ENCODE results near the gene NPC1L1. TPM values are rescaled to one million over a fixed set of nuclear protein-coding genes. Genes with fewer than 3 reads are reported as not detected.

NPC1L1 gene
- total and polyA plus RNA-seq, 2 of the 13 experiments (the other 11 are each of a cell fraction or from before 2014, with no cell fraction given), result 4.8 to 14.5 TPM

DNA sequence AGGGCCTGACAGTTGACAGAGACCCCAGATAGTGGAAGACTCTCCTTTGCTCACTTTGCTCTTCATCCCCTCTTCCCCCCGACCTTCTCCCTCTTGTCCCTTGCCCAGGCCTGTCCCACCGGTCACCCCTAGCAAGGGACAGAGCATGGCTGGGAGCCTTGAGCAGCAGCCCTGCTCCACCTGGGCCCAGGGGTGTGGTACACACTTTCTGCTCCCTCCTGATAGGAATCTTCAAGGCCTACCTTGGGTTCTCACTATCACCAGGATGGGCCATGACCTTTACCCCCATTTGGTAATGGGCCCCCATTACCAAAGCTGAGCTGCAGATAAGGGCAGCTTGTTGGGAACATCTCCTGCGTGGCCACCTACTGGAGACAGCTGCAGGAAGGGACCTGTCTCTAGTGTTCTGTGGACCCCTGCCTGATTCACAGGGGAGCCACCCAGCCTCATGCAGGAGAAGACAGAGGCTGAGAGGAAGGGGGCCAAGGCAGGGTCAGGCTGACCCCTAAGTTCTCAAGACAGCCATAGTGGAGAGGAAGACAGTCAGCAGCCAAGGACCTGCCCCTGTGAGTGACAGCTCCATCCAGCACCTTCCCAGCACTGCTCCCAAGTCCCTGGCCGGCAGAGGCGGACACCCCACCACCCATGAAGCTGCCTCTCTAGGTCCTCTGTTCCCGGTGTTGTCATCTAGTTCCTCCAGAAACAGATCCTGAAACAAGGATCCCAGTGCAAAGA is 913 bp upstream of the NPC1L1 start (continued):
- TF ChIP-seq, protein P1, sequence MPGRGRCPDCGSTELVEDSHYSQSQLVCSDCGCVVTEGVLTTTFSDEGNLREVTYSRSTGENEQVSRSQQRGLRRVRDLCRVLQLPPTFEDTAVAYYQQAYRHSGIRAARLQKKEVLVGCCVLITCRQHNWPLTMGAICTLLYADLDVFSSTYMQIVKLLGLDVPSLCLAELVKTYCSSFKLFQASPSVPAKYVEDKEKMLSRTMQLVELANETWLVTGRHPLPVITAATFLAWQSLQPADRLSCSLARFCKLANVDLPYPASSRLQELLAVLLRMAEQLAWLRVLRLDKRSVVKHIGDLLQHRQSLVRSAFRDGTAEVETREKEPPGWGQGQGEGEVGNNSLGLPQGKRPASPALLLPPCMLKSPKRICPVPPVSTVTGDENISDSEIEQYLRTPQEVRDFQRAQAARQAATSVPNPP (CRISPR knock-in tag; IDR thresholded peaks at IDR 0.05), result no peak
- TF ChIP-seq SP4 (CRISPR knock-in tag; IDR thresholded peaks at IDR 0.05) (peak; percentile 49; the same call in 1 of the 2 replicates), RBM22 (optimal IDR thresholded peaks at IDR 0.05; ENCODE audit: low read length) (peak; percentile 58), ZC3H4 (CRISPR knock-in tag; IDR thresholded peaks at IDR 0.05; ENCODE audit: borderline replicate concordance) (peak; percentile 70; the same call in 1 of the 2 replicates), RARA (CRISPR knock-in tag; IDR thresholded peaks at IDR 0.05) (no peak), ZNF672 (CRISPR knock-in tag; IDR thresholded peaks at IDR 0.05) (no peak), FOXA1 (IDR thresholded peaks at IDR 0.05) (no peak), FOXA1 (CRISPR knock-in tag; IDR thresholded peaks at IDR 0.05) (peak; percentile 21; the same call in 1 of the 2 replicates), ZNF329 (CRISPR knock-in tag; IDR thresholded peaks at IDR 0.05; ENCODE audit: low read depth) (0 out of 2 replicates have a peak, but pooled peaks have one; percentile 20), RNF2 (conservative IDR thresholded peaks at IDR 0.05; ENCODE audit: low read depth) (no peak), CEBPG (CRISPR knock-in tag; IDR thresholded peaks at IDR 0.05) (peak; percentile 42; the same call in 1 of the 2 replicates), CREB1 (IDR thresholded peaks at IDR 0.05) (no peak), CREB1 (CRISPR knock-in tag; IDR thresholded peaks at IDR 0.05) (no peak), HNF4A (CRISPR knock-in tag; IDR thresholded peaks at IDR 0.05) (peak; percentile 75)
- TF ChIP-seq, protein P2, sequence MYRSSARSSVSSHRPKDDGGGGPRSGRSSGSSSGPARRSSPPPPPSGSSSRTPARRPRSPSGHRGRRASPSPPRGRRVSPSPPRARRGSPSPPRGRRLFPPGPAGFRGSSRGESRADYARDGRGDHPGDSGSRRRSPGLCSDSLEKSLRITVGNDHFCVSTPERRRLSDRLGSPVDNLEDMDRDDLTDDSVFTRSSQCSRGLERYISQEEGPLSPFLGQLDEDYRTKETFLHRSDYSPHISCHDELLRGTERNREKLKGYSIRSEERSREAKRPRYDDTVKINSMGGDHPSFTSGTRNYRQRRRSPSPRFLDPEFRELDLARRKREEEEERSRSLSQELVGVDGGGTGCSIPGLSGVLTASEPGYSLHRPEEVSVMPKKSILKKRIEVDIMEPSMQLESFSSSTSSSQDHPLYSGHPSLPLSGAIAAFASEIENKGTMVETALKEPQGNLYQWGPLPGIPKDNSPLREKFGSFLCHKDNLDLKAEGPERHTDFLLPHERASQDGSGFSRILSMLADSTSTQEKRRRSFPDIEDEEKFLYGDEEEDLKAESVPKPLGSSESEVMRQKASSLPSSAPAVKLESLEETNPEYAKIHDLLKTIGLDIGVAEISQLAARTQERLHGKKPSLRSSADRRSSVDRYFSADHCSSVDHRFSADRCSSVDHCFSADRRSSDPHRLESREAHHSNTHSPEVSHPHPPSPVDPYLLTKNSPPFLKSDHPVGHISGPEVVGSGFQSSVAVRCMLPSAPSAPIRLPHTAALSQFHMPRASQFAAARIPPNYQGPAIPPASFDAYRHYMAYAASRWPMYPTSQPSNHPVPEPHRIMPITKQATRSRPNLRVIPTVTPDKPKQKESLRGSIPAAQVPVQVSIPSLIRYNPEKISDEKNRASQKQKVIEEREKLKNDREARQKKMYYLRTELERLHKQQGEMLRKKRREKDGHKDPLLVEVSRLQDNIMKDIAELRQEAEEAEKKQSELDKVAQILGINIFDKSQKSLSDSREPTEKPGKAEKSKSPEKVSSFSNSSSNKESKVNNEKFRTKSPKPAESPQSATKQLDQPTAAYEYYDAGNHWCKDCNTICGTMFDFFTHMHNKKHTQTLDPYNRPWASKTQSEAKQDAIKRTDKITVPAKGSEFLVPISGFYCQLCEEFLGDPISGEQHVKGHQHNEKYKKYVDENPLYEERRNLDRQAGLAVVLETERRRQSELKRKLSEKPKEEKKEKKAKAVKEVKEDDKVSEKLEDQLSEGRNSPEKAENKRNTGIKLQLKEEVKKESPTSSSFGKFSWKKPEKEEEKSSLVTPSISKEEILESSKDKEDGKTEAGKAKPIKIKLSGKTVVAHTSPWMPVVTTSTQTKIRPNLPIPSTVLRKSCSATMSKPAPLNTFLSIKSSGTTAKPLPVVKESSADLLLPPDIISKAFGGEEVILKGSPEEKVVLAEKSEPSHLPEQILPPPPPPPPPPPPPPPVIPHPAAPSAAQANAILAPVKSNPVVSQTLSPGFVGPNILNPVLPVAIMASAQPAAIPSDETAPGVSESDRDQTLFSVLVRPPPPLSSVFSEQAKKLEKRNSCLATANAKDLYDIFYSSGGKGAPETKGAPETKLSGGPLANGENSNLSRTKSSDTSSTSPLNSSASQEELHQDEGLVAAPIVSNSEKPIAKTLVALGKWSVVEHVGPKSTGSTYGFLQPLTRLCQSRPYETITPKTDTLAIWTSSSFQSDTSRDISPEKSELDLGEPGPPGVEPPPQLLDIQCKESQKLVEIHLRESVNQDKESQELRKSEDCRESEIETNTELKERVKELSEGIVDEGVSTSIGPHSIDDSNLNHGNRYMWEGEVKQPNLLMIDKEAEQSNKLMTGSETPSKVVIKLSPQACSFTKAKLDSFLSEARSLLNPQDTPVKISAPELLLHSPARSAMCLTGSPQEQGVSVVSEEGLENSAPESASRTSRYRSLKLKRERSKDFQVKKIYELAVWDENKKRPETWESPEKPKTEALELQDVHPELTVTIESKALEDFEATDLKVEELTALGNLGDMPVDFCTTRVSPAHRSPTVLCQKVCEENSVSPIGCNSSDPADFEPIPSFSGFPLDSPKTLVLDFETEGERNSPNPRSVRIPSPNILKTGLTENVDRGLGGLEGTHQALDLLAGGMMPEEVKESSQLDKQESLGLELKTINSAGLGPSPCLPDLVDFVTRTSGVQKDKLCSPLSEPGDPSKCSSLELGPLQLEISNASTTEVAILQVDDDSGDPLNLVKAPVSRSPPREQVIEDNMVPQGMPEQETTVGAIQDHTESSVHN (CRISPR knock-in tag; IDR thresholded peaks at IDR 0.05), result 0 out of 2 replicates have a peak, but pooled peaks have one; percentile 37
- TF ChIP-seq, protein P3, sequence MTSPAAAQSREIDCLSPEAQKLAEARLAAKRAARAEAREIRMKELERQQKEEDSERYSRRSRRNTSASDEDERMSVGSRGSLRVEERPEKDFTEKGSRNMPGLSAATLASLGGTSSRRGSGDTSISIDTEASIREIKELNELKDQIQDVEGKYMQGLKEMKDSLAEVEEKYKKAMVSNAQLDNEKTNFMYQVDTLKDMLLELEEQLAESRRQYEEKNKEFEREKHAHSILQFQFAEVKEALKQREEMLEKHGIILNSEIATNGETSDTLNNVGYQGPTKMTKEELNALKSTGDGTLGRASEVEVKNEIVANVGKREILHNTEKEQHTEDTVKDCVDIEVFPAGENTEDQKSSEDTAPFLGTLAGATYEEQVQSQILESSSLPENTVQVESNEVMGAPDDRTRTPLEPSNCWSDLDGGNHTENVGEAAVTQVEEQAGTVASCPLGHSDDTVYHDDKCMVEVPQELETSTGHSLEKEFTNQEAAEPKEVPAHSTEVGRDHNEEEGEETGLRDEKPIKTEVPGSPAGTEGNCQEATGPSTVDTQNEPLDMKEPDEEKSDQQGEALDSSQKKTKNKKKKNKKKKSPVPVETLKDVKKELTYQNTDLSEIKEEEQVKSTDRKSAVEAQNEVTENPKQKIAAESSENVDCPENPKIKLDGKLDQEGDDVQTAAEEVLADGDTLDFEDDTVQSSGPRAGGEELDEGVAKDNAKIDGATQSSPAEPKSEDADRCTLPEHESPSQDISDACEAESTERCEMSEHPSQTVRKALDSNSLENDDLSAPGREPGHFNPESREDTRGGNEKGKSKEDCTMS (CRISPR knock-in tag; conservative IDR thresholded peaks at IDR 0.05), result no peak
- TF ChIP-seq, protein P4, sequence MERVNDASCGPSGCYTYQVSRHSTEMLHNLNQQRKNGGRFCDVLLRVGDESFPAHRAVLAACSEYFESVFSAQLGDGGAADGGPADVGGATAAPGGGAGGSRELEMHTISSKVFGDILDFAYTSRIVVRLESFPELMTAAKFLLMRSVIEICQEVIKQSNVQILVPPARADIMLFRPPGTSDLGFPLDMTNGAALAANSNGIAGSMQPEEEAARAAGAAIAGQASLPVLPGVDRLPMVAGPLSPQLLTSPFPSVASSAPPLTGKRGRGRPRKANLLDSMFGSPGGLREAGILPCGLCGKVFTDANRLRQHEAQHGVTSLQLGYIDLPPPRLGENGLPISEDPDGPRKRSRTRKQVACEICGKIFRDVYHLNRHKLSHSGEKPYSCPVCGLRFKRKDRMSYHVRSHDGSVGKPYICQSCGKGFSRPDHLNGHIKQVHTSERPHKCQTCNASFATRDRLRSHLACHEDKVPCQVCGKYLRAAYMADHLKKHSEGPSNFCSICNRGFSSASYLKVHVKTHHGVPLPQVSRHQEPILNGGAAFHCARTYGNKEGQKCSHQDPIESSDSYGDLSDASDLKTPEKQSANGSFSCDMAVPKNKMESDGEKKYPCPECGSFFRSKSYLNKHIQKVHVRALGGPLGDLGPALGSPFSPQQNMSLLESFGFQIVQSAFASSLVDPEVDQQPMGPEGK (CRISPR knock-in tag; IDR thresholded peaks at IDR 0.05), result peak; percentile 86

All from HepG2 (cell line).